Lower leg skin (tissue), 4 donors: ENCODE measurements around the gene GABARAP. TPM values are rescaled to one million over a fixed set of nuclear protein-coding genes. Genes with fewer than 3 reads are reported as not detected.

ENCODE experiments used
- DNase-seq, 2 donors: peaks; one replicate each; pipeline ENCODE4 v3.0.0-alpha.2; 2019; ENCODE audit warnings: low spot score in 2 of 2
- H3K4me3 ChIP-seq: fragments of 200-600 bp; sonication (generic); 2 replicates; pipeline ENCODE4 v1.5.1; 2017; ENCODE audit warnings: mild to moderate bottlenecking, low read depth; ENCODE audit not compliant: poor library complexity, severe bottlenecking
- POLR2A ChIP-seq, 2 donors: fragments of 450-650 bp; IDR thresholded peaks; one replicate each; pipeline ENCODE4 v1.6.1; 2016 to 2017; ENCODE audit warnings: antibody characterized with exemption in 2 of 2, mild to moderate bottlenecking in 1 of 2, moderate library complexity in 1 of 2
- WGBS, 2 donors: methylation state at CpG; one replicate each; pipeline ENCODE4 v1.1.5; 2018; 5-methylcytosine and 5-hydroxymethylcytosine counted together
- intact Hi-C: fragments of 100-400 bp; cut with DNase I; formaldehyde crosslinking; loops from one replicate; pipeline ENCODE4 v1.15.0; 2023; ENCODE audit warnings: low total_unique reads
- total RNA-seq, 4 donors: library from RNA; depleted of rRNA; stranded (reverse); fragments of >200 nt; gene quantifications; one replicate each; pipeline ENCODE4 v1.1.0, GENCODE V29; 2016
- TF ChIP-seq, protein P1 (sequence below), 3 donors: fragments of 450-650 bp; IDR thresholded peaks; one replicate each; pipeline ENCODE4 v1.5.1; 2016; ENCODE audit warnings: antibody characterized with exemption in 3 of 3, mild to moderate bottlenecking in 3 of 3, moderate library complexity in 2 of 3

Gene GABARAP
- total RNA-seq: 100 to 1,000 TPM; 253 to 667 (median 538) TPM

DNA sequence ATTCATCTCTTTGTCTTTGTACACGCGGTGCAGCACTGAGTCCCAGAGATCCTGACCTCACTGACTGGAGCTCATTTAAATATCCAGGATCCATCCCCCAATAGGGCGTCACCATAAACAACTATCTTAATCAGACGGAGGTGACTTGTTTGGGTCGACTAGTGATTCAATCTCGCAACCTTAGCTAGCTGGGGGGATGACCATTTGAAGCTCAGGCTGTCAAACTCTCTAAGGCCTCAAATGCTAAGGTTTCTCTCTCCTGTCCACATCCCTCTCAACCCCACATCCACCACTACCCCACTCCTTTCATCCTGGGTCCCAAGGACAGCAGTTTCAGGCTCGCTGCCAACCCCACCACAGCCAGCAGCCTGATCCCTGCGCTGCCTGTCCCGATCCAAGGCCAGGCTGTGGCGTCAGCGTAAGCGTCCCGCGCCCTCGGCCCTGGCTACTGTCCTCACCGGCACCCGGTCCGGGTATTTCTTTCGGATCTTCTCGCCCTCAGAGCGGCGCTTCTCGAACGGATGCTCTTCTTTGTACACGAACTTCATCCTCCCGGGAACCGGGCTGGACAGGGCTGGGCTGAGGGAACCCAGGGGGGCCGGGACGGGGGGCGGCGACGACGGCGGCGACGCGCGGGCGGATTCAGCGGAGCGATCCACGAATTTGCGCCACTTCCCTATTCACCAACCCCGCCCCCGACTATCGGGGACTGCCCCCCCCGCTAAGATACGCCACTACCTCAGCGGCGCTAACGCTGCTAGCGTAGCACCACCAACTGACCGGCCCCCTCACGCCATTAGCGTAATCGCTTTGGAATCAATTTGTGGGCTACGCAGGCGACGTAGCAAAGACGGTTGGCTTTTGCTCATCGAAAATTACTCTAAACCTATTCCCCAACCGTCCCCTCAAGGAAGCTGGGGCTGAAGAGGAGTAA, at the start of gene GABARAP:
TSS of gene GABARAP (minus strand) at position 667 of the 934 bp plus-strand sequence. CDS start at position 548, 119 bp downstream.
- TF ChIP-seq, protein P1, sequence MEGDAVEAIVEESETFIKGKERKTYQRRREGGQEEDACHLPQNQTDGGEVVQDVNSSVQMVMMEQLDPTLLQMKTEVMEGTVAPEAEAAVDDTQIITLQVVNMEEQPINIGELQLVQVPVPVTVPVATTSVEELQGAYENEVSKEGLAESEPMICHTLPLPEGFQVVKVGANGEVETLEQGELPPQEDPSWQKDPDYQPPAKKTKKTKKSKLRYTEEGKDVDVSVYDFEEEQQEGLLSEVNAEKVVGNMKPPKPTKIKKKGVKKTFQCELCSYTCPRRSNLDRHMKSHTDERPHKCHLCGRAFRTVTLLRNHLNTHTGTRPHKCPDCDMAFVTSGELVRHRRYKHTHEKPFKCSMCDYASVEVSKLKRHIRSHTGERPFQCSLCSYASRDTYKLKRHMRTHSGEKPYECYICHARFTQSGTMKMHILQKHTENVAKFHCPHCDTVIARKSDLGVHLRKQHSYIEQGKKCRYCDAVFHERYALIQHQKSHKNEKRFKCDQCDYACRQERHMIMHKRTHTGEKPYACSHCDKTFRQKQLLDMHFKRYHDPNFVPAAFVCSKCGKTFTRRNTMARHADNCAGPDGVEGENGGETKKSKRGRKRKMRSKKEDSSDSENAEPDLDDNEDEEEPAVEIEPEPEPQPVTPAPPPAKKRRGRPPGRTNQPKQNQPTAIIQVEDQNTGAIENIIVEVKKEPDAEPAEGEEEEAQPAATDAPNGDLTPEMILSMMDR (IDR thresholded peaks at IDR 0.05): no peak
- TF ChIP-seq POLR2A (IDR thresholded peaks at IDR 0.05): peak in 1 of 2 donors; percentile 67
- 0 to 1% methylated on average over 49 to 62 of the region's 62 CpGs for WGBS, 2 donors
- DNase-seq: peak; percentile 93 to 99
- intact Hi-C loops: no loop called here
- H3K4me3 ChIP-seq: peak within 1 kb of the TSS; percentile 97

DNA sequence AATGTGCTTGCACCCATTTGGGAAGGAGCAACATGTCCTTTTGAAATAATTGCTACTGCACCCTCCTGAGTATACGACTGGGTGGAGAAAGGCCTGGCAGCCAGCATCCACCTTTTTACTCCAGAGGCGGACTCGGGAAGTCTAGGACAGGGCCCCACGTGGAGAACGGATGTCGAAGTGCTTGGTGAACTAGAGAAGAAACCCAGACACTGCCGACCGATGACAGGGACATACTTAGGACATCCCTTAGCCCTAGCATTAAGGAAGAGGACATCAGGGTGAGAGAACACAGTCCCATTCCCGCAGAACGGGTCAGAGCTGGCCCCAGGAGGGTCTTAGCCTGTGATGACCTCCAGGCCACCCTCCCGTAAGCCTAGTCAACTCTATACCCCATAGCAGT, 48.4 kb upstream of the GABARAP start:
- DNase-seq: no peak
- intact Hi-C loops: no loop called here
- no peak overlapping the region for H3K4me3 ChIP-seq
- no peak for TF ChIP-seq POLR2A (IDR thresholded peaks at IDR 0.05)
- TF ChIP-seq, protein P1 (IDR thresholded peaks at IDR 0.05): no peak
- 78 to 85% methylated on average over 11 of the region's 11 CpGs for WGBS, 2 donors

DNA sequence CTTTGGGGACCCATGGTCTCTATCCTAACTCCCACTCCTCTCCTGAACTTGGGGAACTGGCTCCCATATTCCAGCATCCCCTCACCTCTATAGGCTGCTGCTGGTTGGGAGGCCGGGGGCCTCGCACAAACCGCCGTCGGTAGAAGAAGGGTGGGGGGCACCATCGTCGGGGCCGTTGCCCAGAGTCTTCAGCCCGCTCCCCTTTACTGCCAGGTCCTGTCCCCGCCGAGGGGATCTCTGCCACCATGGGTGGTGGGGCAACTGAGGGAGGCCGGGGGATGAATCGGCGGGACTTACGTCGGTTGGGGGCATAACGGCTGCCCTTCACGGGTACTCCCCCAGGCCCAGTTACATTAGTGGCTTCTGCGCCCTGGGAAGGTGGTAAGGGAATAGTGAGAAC, 47.9 kb upstream of the GABARAP start:
- H3K4me3 ChIP-seq: no peak overlapping the region
- TF ChIP-seq POLR2A (IDR thresholded peaks at IDR 0.05): no peak
- TF ChIP-seq, protein P1 (IDR thresholded peaks at IDR 0.05): no peak
- DNase-seq: no peak
- 93 to 94% methylated on average over 19 of the region's 19 CpGs for WGBS, 2 donors
- intact Hi-C loops: no loop called here

DNA sequence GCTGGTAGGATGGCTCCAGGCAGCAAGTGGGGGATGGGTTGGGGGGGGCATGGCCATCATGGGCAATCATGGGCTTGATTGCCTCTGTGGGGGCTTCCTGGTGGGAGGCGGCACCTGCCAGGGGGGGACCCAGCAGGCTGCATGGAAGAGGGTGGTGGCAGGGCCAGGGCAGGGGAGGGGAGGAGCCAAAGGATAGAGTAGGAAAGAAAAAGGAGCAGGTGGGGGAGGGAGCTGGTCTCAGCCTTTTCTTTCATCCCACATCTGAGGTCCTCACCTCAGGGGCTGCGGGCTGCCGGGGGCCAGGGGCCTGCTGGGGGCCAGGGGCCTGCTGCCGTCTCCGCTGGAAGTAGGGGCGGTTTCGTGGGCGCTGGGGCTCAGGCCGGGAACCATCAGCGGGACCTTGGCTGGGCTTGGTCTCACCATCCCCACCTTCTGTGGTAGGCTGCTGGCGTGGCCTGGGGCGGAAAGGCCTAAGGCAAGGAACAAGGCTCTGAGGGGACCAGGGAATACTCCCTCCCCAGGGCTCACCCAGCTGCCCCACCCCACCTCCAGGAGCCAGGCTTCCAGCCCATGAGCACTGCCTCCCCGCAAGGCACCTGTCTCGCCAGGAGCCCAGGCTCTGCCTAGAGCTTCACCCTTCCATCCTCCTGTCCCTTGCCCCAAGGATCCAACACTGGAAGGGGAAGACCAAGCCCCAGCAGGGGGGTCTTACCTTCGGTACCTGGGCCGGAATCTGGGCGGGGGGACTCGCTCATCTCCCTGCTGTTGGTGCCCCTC, 47.2 kb upstream of the GABARAP start:
- TF ChIP-seq, protein P1 (IDR thresholded peaks at IDR 0.05): no peak
- TF ChIP-seq POLR2A (IDR thresholded peaks at IDR 0.05): no peak
- intact Hi-C loops: no loop called here
- DNase-seq: no peak
- H3K4me3 ChIP-seq: no peak overlapping the region
- WGBS, 2 donors: 73 to 84% methylated on average over 14 to 16 of the region's 18 CpGs

DNA sequence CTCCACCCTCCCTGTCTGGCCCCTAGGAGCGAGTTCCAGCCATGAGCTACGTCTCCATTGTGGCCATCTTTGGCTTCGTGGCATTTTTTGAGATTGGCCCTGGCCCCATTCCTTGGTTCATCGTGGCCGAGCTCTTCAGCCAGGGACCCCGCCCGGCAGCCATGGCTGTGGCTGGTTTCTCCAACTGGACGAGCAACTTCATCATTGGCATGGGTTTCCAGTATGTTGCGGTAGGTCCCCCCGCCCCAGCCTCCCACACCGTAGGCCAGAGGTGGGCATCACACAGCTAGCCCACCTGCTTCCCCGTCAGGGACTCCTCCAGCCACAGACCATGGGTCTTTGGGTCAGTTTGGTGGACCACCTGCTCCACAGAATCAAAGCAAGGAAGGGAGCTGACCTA, 43.4 kb upstream of the GABARAP start:
- no peak overlapping the region for H3K4me3 ChIP-seq

More for the DNA sequence above, 43.4 kb upstream of the GABARAP start:
- DNase-seq: no peak
- intact Hi-C loops: no loop called here
- 86 to 89% methylated on average over 12 of the region's 12 CpGs for WGBS, 2 donors
- no peak for TF ChIP-seq POLR2A (IDR thresholded peaks at IDR 0.05)
- TF ChIP-seq, protein P1 (IDR thresholded peaks at IDR 0.05): no peak
